GOT3 (cell line): Measurements from ENCODE around the gene GSTO2.

ENCODE experiments used
- DNase-seq: peaks from one replicate; lab custom pipeline; 2025; ENCODE audit warnings: mixed read lengths; lab: John Stamatoyannopoulos, UW

The GSTO2 gene

DNA sequence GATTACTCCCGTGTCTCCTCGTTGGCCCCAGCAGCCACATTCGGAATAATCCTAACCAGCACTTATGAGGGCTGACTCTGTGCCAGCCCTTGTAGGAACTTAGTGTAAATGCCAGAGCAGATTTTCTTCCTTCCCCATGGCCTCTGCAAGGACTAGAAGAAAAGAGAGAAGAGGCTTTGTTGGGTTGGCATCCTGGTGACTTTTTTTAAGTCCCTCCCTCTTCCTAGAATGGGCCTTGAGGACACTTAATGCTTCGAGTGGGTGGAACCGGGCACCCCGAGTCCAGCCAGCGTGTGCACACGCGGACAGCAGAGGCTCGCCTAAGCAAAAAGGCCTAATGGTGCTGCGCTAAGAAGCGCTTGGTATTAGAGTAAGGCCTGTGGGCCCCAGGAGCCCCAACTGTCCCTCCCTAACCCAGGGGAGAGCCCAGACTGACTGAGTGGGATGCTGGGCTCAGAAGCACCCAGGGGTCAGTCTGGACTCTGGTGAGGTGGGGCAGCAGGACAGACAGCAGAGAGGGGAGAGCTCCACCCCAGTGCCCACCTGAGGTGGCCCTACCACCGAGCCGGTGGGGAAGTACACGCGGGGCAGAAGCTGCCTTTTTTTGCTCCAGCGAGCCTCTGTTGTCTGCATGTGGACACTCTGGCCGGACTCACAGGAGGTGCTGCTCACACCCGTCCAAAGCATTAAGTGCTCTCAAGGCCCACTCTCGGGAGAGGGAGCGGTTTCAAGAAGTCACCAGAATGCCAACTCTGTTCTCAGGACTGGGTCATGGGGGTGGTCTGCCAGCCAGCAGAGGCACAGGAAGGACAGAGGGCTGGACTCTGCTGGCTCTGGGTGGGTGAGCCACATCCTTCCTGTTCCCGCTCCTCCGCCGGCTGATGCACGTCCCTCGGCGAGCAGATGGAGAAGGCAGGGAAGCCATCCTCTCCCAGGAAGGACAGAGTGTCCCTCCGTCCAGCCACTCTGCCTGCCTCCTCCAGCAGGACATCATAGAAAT is 56.8 kb downstream of the GSTO2 start:
- no peak for DNase-seq

DNA sequence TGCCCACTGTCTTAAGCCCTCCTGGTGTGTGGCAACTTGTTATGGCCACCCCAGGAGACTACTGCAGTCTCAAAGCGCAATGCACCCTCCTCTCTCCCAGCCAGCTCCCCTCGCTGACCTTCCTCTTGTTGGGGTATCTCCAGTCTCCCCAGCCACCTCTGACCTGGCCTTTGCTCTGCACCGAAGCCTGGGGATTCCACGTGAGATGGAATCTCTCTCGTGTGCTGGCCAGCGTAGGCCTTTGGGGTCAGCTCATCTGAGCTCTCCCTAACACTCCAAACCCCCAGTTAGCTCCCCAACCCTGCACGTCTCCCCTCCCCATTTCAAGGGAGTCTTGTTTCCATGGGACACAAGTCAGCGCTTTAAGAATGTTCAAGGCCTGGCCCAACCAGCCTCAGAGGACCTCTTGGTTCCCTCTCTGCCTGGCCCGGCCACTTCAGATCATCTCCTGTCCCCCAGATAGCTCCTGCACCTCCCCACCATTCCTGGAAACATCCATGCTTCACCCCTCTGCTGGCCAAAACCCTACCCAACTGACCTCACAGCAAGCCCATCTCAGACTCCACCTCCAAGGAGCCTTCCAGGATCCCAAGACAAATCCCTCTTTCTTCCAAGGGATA is 58.1 kb downstream of the GSTO2 start:
- no peak for DNase-seq

DNA sequence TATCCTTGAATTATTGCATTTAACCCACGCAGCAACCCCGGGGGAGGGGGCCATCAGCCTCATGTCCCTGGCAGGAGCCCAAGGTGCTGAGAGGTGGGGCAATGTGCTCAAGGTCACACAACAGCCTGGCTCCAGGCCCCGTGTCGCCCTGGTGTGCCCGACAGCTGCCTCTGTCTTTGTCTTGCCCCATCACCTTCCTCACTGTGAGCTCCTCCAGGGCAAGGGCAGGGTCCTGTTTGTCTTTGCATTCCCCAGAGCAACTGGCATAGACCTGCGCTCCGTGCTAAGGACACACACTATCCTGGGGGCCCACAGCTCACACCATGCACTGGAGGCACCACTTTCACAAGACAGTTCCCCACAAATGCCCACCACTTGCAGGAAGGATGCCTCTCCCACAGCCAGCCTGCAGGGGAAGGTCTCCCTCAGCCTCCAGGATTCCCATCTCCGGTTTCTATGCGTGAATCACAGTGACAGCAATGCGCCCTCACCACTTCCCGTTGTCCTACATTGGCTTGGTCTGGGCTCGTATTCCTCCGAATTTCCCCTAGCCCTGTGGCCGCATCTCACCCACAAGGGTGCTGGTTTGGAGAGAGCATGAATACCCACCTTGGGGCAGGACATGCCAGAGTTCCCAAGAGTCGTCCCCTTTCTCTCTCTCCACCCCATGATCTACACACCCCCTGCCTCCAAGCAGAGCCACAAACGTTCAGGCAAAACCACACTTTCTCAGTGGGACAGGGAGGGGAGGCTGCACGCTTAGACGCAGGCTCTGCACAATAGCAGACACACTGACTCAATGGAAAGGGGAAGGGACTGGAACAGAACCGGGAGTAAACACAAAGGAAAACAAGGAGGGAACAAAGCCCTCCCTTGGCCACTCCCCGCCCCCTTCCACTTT is 59.0 kb downstream of the GSTO2 start:
- DNase-seq = no peak

DNA sequence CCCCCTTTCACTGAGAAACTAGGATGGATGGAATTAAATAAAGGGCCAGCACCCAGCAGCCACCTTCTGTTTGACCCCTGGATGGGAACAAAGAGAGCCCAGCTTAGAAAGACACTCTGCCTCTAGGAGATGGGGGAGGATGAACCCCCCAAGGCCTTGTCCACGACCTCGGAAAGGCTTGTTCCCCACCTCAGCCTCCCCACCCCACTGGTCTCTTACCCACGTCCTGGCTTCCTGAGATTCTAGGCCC is 59.6 kb downstream of the GSTO2 start:
- no peak for DNase-seq

DNA sequence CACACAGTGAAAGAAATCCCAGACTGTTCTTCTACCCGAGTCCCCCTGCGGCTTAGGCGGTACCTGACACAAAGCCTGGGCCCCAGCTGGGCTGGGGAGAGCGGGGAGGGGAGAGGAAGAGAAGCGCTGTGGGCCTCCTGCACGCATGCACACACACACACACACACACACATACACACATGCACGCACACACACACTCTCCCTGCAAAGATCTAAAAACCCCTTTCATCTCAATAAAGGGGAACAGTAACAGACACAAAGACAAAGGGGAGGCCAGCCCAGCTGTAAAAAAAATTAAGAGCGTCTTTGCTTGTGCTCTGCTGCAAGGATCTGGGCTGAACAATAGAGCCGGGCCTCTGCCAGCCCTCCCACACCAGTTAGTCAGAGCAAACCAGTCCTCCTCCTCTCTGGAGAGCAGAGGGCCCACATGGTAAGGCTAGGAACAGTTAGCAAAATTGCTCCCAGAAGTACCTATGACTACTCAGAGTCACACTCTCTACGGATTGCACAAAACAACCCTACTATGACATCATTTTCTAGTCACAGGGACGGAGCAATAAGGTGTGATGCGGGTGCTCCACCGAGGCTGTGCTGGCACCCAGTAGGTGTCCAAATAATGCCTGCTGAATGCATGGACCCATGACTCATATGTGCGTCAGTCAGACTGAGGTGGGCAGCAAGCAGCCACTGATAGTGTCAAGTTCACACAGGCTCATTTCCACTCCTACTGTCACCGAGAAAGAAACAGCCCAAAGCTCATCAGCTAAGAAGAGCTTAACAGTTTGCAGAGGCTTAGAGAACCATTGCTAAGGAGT is 60.1 kb downstream of the GSTO2 start:
- DNase-seq = peak; percentile 74

DNA sequence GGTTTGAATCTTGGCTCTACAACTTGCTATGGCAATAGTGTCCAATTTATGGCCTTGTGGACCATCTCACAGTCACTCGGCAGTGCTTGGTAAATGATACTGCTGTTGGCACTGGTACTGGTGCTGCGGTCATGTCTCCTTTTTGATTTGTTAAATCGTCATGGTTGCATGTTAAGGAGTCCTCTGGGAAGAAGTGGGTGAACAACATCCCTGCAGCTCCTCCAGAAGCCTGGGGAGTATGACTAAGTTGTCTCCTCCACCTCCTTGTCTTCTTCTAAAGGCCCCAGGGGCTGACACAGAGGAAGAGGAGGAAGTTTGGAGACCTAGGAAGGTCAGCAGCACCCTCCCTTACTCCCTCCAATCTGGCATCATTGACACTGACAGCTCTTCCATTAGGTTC is 60.8 kb downstream of the GSTO2 start:
- DNase-seq = peak; percentile 74

DNA sequence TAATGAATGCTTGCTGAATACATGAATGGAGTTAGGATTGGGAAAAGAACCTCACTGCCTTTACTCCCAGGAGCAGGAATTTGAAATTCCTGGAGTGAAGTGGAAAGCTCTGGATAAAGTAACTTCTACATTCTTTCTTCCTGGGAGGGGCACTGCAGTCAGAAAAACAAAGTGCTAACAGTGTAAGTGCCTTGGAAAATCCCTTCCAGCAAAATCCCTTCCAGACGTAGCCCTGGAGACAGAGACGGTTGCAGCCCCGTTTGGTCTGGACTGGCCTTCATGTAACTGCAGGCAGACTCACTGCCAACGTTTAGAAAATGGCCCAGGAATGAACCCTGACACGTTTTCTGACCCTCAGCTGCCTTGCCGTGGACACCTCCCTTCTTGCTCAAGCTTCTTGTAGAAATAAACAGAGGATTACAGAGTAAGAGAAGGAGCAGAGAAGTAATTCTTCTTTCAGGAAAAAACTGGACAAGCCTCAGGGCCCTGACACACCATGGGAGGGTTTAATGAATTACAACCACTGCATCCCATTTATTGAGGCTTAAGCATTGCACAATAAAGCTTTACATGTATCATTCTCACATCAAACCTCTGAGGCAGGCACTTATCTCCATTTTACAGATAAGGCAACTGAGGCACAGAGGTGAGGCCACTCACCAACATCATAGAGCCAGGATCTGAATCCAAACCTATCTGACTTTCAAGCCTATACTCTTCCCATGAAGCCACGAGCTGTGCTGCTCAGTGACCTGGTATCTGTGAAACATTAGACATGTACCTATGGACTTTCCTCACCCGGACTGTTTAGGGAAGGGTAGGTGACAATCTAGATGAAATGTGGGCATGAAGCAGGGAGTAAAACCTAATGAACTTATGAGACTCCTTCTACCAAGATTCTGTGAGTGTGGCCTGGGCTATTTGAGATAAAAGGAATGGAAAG is 61.5 kb downstream of the GSTO2 start:
- DNase-seq = no peak

DNA sequence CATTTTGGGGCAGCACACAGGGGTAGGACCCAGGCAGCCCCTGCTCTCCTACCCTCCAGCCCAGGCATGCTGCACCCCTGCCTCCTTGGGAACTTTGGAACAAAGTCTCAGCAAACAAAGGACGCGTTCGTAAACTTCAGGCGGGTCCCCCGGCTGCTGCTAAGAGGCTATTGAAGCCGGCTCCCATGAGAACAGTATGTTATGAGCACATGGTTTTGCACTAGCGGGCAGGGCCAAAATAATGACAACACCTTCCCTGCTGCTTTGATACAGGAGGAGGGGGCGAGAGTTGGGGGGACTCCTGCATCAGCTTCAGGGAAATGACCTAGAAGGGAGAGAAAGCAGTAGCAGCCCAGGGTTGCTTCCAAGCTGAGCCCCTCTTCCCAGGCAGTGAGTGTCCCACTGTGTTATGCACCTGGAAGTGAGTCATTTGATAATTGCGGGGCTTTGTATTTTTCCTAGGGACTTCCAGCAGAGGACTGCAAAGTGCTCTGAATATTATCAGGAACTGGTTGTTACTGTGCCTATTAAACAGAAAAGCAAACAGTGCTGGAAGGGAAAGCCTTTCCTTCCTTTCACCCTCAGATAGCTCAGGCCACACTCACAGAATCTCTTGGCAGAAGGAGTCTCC is 62.3 kb downstream of the GSTO2 start:
- DNase-seq = no peak

DNA sequence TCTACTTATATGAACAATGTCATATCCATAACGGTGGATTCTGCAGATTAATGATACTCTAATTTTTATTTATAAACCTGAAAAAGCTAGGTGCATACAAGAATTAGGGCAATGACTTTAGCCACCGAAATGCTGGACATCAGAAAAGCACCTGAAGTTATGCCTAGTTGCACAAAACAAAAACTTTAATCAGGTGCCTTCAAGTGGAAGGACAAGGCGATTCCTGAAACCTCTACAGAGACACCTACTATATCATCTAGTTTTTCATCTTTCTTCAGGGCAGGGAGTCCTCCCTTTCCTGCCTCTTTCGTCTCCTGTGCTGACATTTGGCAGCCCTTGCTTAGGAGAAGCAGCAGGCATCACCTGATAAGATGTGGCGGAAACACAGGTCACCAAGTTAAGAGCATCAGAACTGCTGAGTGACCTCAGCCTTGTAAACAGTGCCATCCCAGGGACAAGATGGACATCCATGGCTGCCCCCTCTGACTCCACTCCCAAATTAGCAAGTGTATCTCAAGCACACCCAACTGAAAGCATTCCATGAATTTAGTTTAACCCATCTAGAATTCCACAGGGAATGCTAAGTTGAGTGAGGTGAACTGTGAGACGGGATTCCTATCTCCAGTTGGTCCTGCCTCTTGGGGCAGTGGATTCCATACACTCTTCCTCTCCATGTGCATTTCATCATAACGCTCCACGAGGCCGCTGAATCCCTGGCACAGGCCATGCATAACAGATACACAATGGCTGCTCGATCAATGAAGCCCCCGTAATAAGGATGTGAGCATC is 63.5 kb downstream of the GSTO2 start:
- DNase-seq = no peak

DNA sequence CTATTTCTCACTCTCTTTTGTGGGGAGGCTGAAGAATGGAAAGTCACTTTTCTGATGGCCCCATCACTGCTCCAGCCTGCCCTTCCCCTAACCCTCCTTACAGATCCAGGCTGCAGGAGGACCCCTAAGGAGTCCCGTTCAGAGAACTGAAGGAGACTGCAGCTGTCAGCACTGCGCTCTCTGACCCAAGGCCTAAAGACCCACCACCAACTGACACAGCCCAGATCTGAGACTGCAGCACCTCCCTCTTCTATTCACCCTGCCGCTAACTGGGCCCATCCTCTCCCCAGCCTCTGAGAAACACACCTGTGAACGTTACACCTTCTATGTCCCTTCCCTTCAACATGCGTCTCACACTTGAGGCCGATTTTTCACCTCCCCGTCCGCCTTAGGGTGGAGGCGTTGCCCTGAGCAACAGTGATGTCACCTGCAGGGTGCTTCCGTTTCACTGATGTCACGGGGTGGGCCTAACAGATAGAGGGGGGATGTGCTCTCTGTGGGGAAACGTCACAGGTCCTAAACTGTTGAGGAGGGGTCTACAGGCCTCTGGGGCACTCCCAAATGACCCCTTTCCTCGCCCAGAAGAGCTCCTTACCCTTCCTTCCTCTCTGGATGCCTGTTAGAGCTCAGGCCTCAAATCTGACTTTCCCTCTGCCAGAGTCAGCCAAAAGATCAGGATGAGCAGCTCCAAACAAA is 64.2 kb downstream of the GSTO2 start:
- no peak for DNase-seq

DNA sequence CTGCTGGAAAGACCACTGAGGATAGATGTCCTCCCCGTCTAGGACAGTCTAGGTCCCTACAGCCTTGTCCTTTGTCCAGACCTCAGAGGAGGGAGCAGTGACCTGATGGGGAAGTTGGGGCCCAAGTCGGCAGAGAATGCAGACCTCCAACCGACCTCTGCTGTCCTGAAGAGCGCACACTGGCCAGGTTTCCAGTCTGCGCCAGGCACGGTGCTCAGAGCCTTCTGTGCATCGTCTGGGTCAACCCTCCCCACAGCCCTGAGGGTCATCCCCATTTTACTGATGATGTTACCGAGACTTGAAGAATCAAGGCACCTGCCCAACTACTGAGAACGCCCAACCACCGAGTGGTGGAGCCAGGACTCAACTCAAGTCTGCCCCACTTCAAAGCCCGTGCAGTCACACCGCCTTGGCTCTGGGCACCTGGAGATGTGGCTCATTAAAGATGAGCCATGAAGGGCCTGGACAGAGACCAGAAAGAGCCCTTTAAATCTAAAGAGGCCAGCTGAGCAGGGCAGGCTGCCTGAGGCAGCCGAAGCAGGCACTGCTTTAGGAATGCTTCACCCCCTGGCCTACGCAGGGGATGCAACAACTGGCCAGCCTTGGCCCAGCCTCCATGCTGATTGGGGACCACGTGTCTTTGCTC is 64.9 kb downstream of the GSTO2 start:
- DNase-seq = no peak

DNA sequence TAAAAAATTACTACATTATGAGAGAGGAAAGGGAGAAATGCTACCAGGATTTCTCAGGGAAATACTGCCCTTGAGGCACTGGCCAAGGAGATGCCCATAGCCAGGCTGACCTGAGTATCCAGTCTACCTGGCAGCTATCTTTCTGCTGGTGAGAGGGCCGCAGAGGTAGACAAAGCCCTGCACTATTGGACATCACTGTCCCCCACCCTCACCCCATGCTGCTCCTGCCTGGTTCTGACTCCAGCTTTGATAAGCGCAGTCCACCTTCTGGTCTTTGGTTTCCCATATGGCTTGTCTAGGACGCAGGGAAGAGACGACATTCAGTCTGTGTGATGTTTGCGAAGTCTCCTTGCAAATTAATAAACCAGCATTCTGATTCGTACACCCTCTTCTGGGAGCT is 65.6 kb downstream of the GSTO2 start:
- no peak for DNase-seq

DNA sequence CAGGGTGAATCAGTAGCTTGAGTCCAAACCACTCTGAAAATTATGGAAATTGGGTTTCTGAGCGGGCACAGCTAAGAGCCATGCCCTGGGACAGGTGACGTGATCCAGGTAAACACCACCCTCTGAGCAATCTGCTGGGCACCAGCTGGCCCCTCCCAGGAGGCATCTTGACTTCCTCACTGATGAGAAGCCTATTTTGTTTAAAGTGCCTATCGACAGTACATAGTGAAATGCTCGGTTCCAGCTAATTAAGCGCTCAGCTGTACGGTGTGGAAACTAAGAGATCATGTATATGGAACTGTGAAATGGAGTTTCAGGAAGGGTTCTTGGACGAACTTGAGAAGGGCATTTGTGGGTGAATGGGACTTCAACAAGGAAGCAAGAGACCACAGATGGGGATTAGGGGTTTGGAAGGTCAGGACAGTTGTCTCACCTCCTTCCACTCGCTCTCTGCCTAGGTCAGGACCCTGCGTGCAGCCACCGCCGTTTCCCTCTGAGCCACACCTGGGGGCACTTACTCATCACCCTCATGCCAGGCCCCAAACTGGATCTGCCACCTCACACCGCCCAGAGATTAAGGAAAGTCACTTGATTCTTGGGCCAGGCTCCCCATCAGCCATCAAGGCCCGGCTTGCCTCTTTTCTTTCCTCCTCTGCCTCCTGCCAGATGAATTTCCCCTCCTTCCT is 66.1 kb downstream of the GSTO2 start:
- no peak for DNase-seq

DNA sequence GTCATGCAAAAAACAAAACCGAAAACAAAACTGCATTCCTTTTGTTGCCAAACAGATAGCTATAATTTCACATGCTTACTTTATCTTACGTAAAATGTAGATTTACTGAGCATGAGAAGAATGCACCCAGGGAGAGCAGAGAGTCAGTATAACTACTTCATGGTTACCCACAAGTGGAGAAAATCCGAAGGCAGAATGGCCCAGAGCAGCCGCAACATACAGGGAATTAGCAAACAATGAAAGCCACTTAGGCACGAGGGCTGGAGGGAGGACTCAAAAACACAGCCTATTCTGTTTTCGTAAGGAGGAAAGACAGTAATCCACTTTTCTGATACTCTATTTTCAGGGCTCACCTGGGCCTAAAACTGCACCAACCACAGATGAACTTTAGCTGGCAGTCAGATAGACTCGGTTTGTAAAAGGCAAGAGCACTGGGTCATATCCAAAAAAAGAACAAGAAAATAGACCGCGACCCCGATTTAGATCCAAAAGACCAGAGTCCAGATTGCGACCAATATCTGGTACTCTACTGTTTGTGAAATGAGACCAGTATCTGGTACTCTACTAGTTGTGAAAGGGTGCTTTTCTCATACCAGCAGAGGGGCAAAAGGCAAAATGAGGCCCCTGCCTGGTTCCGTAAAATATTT is 68.0 kb downstream of the GSTO2 start:
- no peak for DNase-seq

DNA sequence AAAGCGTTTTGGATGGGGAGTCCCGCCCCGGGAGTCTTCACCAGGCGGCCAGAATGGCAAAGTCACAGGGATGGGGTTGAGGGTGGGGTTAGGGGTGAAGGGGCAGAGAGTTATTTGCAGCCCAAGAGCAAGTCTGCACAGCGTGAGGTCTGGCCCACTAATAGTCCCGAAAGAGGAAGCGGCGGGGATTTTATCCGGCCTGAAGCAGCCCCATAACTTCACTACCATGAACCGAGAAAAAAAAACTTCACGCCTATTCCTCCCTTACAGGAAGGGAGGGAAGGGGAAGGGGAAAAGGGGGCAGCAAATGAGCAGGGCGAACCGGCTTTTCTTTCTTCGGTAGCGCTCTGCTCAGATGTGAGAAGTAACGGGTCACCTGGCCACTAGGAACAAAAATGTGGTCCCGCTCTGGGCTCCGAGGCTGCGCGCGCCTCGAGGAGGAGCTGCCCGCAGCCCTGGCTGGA is 68.6 kb downstream of the GSTO2 start:
- DNase-seq = no peak

DNA sequence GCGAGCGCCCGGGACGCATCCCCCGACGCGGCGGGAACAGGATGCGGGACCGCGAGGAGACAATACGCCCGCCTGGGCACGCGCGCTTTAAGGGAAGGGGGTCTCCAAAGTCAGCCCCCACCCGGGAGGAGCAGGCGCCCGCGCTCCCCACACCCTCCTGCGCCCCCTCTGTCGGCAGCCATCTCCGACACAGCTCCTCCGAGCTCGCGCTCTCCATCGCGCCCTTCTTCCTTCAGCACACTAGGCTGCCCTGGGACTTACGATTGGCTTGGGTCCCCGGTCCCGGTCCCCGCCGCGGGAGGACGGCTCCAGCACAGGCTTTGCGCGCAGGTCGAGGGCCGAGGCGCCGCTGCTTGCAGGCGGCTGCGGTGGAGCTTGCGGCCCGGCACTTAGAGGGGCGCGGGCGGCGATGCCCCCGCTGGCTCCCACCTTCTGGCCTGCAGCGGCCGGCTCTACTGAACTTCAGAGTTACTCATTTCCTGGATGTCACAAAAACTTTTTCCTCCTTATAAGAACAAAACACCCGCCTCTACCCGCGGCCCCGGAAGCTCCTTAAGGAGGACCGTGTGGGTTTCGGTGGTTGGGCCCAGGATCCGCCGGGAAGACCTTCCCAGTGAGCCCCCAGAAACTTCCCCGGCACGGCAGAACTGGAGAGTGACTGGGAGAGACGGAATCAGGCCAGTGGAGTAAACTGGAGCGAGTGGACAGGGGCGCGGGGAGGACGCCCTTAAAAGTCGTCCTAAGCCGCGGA is 69.2 kb downstream of the GSTO2 start, which contains the start of gene ITPRIP:
TSS of gene ITPRIP (minus strand) at position 481 of the 751 bp plus-strand sequence. CDS start 22,414 bp downstream, outside the sequence.
- peak; percentile 52 for DNase-seq
